H9 (cell line): Measurements from ENCODE around the gene PRAC2. TPM values are rescaled to one million over a fixed set of nuclear protein-coding genes. Genes with fewer than 3 reads are reported as not detected.

Experiments used
- DNase-seq: peaks from one replicate; pipeline ENCODE4 v3.0.0-alpha.2; 2017
- H2AFZ ChIP-seq: one replicate; pipeline ENCODE4 v1.6.1; 2013; ENCODE audit warnings: mild to moderate bottlenecking, low read length, control low read depth, moderate library complexity
- H2AK5ac ChIP-seq: 2 replicates; pipeline ENCODE4 v1.6.1; 2013; ENCODE audit warnings: low read length, control low read depth, mixed read lengths; ENCODE audit not compliant: insufficient read length
- H2BK120ac ChIP-seq: one replicate; pipeline ENCODE4 v1.6.1; 2013; ENCODE audit warnings: low read depth, mild to moderate bottlenecking, low read length, control low read depth, inconsistent platforms; ENCODE audit not compliant: poor library complexity, severe bottlenecking
- H2BK12ac ChIP-seq: 2 replicates; pipeline ENCODE4 v1.6.1; 2013; ENCODE audit warnings: low read length, control low read depth, mixed read lengths, low read depth; ENCODE audit not compliant: insufficient read length
- H2BK15ac ChIP-seq: 2 replicates; pipeline ENCODE4 v1.6.1; 2013; ENCODE audit warnings: low read depth, low read length, control low read depth
- H2BK20ac ChIP-seq: one replicate; pipeline ENCODE4 v1.6.1; 2013; ENCODE audit warnings: low read depth, mild to moderate bottlenecking, low read length, control low read depth, inconsistent platforms; ENCODE audit not compliant: poor library complexity, severe bottlenecking
- H2BK5ac ChIP-seq: 2 replicates; pipeline ENCODE4 v1.6.1; 2013; ENCODE audit warnings: low read length, control low read depth, mixed read lengths; ENCODE audit not compliant: insufficient read length
- H3K14ac ChIP-seq: 2 replicates; pipeline ENCODE4 v1.6.1; 2013; ENCODE audit warnings: low read length, control low read depth; ENCODE audit not compliant: insufficient read depth
- H3K18ac ChIP-seq: 2 replicates; pipeline ENCODE4 v1.6.1; 2013; ENCODE audit warnings: low read depth, mild to moderate bottlenecking, mixed read lengths, low read length, control low read depth; ENCODE audit not compliant: insufficient read length
- H3K23ac ChIP-seq: 2 replicates; pipeline ENCODE4 v1.6.1; 2013; ENCODE audit warnings: low read length, control low read depth, mixed read lengths, low read depth; ENCODE audit not compliant: insufficient read length
- H3K23me2 ChIP-seq: 2 replicates; pipeline ENCODE4 v1.6.1; 2013; ENCODE audit warnings: low read depth, mild to moderate bottlenecking, mixed read lengths, low read length, control low read depth; ENCODE audit not compliant: insufficient read length, poor library complexity, severe bottlenecking
- H3K27ac ChIP-seq: 2 replicates; pipeline ENCODE4 v1.5.1; 2013; ENCODE audit warnings: low read length, control low read depth, mixed read lengths, low read depth; ENCODE audit not compliant: insufficient read length
- H3K27me3 ChIP-seq: 2 replicates; pipeline ENCODE4 v1.6.1; 2013; ENCODE audit warnings: low read length, control low read depth, inconsistent platforms; ENCODE audit not compliant: insufficient read depth
- H3K4ac ChIP-seq: 2 replicates; pipeline ENCODE4 v1.6.1; 2013; ENCODE audit warnings: low read depth, mild to moderate bottlenecking, control low read depth, inconsistent platforms, low read length, moderate library complexity
- H3K4me1 ChIP-seq: 2 replicates; pipeline ENCODE4 v1.6.1; 2013; ENCODE audit warnings: low read length, control low read depth, inconsistent platforms; ENCODE audit not compliant: insufficient read depth
- H3K4me2 ChIP-seq: 2 replicates; pipeline ENCODE4 v1.6.1; 2013; ENCODE audit warnings: low read length, control low read depth, mixed read lengths; ENCODE audit not compliant: insufficient read length, insufficient read depth
- H3K56ac ChIP-seq: 2 replicates; pipeline ENCODE4 v1.6.1; 2013; ENCODE audit warnings: low read depth, mild to moderate bottlenecking, mixed read lengths, low read length, control low read depth; ENCODE audit not compliant: insufficient read length
- H3K79me1 ChIP-seq: 2 replicates; pipeline ENCODE4 v1.6.1; 2013; ENCODE audit warnings: low read depth, mild to moderate bottlenecking, moderate library complexity, low read length, control low read depth, inconsistent platforms; ENCODE audit not compliant: insufficient read depth, poor library complexity, severe bottlenecking
- H3K79me2 ChIP-seq: 2 replicates; pipeline ENCODE4 v1.6.1; 2013; ENCODE audit warnings: low read length, control low read depth, inconsistent platforms; ENCODE audit not compliant: insufficient read depth
- H3K9ac ChIP-seq: 2 replicates; pipeline ENCODE4 v1.6.1; 2013; ENCODE audit warnings: low read length, control low read depth, mixed read lengths; ENCODE audit not compliant: insufficient read length; ENCODE audit errors: extremely low read depth
- H3K9me3 ChIP-seq: one replicate; pipeline ENCODE4 v1.6.1; 2013; ENCODE audit warnings: low read depth, low read length, inconsistent platforms; ENCODE audit not compliant: control insufficient read depth
- H3T11ph ChIP-seq: one replicate; pipeline ENCODE4 v1.6.1; 2013; ENCODE audit warnings: mild to moderate bottlenecking, low read length, control low read depth, inconsistent platforms
- H4K20me1 ChIP-seq: one replicate; pipeline ENCODE4 v1.6.1; 2013; ENCODE audit not compliant: control insufficient read depth, insufficient read length, insufficient read depth
- H4K5ac ChIP-seq: 2 replicates; pipeline ENCODE4 v1.6.1; 2013; ENCODE audit warnings: low read depth, mild to moderate bottlenecking, mixed read lengths, low read length, control low read depth; ENCODE audit not compliant: insufficient read length
- H4K8ac ChIP-seq: replicated peaks from 2 replicates; pipeline ENCODE4 v1.6.1; 2013; ENCODE audit warnings: low read length, control low read depth, mixed read lengths, low read depth; ENCODE audit not compliant: insufficient read length
- H4K91ac ChIP-seq: 2 replicates; pipeline ENCODE4 v1.6.1; 2013; ENCODE audit warnings: low read depth, mild to moderate bottlenecking, moderate library complexity, mixed read lengths, low read length, control low read depth; ENCODE audit not compliant: insufficient read length
- H3K27ac Mint-ChIP-seq, 3 experiments: 2 replicates in 2 of 3; 3 replicates in 1 of 3; pipeline ENCODE4 v1.8.0; 2020 to 2021; ENCODE audit warnings: mixed read lengths in 3 of 3, mild to moderate bottlenecking in 1 of 3, moderate library complexity in 1 of 3
- H3K27me3 Mint-ChIP-seq: 2 replicates; pipeline ENCODE4 v1.8.0; 2021; ENCODE audit warnings: low read depth, mild to moderate bottlenecking, moderate library complexity, mixed read lengths
- H3K36me3 Mint-ChIP-seq, 3 experiments: 2 replicates in 2 of 3; 3 replicates in 1 of 3; pipeline ENCODE4 v1.8.0; 2020 to 2021; ENCODE audit warnings: low read depth in 3 of 3, mixed read lengths in 3 of 3; ENCODE audit not compliant: insufficient read depth in 1 of 3
- H3K4me1 Mint-ChIP-seq, 2 experiments: 2 replicates each; pipeline ENCODE4 v1.8.0; 2020; ENCODE audit warnings: mixed read lengths in 2 of 2
- H3K4me3 Mint-ChIP-seq, 2 experiments: 2 replicates in 1 of 2; 3 replicates in 1 of 2; pipeline ENCODE4 v1.8.0; 2020 to 2021; ENCODE audit warnings: mild to moderate bottlenecking in 2 of 2, mixed read lengths in 2 of 2, moderate library complexity in 1 of 2
- H3K9me3 Mint-ChIP-seq, 2 experiments: 2 replicates in 1 of 2; 3 replicates in 1 of 2; pipeline ENCODE4 v1.8.0; 2020; ENCODE audit warnings: mild to moderate bottlenecking in 2 of 2, mixed read lengths in 2 of 2, moderate library complexity in 1 of 2
- WGBS: extraction: QIAGEN DNeasy Blood & Tissue Kit; methylation state at CpG from one replicate; pipeline ENCODE4 v1.1.7; 2013; ENCODE audit warnings: missing lambda C conversion rate, low lambda C conversion rate, mixed read lengths; ENCODE audit not compliant: insufficient read length; ENCODE audit errors: extremely low coverage; 5-methylcytosine and 5-hydroxymethylcytosine counted together
- total RNA-seq: library from RNA; stranded (reverse); gene quantifications from 2 replicates; pipeline ENCODE4 v1.2.1, GENCODE V29; 2021
- TF ChIP-seq, protein P1 (sequence below): fragments of 200-600 bp; sonication (generic); conservative IDR thresholded peaks from 3 replicates; pipeline ENCODE4 v1.8.0; 2021; ENCODE audit warnings: antibody characterized with exemption, mild to moderate bottlenecking

The PRAC2 gene
- total RNA-seq, 1 experiment from 2014 or later: not detected

DNA sequence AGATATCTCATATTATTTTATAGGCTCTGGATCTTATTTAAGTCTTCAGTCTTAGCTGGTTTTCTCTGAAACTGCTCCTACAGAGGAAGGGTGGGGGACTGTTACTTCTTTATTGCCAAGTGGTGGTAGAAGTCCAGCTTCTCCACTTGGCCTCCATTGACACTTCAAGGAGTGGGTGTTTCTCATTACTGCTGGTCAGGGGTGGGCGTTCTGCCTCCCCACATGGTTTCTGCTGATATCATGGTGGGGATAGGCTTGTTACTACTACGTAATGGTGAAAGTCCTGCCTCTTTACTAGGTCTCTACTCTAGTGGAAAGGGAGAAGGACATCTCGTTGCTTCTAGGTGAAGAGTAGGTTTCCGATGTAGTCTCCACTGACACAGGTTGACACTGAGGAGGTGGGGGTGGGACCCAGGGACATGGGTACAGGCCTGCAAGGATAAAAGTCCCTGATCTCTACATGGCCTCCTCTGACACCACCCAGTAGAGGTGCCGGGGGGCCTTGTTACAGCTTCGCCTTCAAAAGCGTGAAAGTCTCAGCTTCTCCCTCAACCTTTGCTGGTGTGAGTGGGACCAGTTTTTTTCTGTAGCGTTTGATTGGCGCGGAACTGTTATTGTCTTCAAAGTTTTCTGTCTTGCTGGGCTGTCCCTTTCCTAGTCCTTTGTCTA is 21.0 kb upstream of the PRAC2 start:
- Histone ChIP-seq H3K9ac (no peak overlapping the region), H3K27me3 (no peaks in the 10 kb centered on the region; the same call in 1 of the 2 replicates), H3K23me2 (no peaks in the 10 kb centered on the region), H2AK5ac (no peak overlapping the region), H3K79me1 (no peaks in the 10 kb centered on the region), H4K5ac (no peak overlapping the region), H3K4me2 (no peak overlapping the region), H3K4me1 (peaks cover 2% of the 10 kb centered on the region; the same call in 1 of the 2 replicates), H4K91ac (no peak overlapping the region), H3K27ac (no peak overlapping the region), H3K79me2 (no peaks in the 10 kb centered on the region), H3K14ac (no peak overlapping the region), H2BK5ac (no peak overlapping the region), H4K8ac (no peak overlapping the region), H2BK12ac (no peak overlapping the region), H4K20me1 (no peaks in the 10 kb centered on the region), H2BK20ac (no peak overlapping the region), H3K23ac (no peak overlapping the region), H3K56ac (no peak overlapping the region), H3K18ac (no peak overlapping the region), H2BK120ac (no peak overlapping the region), H3K9me3 (no peaks in the 10 kb centered on the region), H3T11ph (no peak overlapping the region), H2AFZ (no peak overlapping the region), H3K4ac (no peak overlapping the region), H2BK15ac (no peak overlapping the region)
- TF ChIP-seq, protein P1, sequence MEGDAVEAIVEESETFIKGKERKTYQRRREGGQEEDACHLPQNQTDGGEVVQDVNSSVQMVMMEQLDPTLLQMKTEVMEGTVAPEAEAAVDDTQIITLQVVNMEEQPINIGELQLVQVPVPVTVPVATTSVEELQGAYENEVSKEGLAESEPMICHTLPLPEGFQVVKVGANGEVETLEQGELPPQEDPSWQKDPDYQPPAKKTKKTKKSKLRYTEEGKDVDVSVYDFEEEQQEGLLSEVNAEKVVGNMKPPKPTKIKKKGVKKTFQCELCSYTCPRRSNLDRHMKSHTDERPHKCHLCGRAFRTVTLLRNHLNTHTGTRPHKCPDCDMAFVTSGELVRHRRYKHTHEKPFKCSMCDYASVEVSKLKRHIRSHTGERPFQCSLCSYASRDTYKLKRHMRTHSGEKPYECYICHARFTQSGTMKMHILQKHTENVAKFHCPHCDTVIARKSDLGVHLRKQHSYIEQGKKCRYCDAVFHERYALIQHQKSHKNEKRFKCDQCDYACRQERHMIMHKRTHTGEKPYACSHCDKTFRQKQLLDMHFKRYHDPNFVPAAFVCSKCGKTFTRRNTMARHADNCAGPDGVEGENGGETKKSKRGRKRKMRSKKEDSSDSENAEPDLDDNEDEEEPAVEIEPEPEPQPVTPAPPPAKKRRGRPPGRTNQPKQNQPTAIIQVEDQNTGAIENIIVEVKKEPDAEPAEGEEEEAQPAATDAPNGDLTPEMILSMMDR: no peak
- Mint-ChIP-seq H3K4me3 (no peak overlapping the region), H3K27me3 (peaks cover 88% of the 10 kb centered on the region), H3K36me3 (no peaks in the 10 kb centered on the region; a peak in 1 of 7 replicates), H3K4me1 (no peaks in the 10 kb centered on the region), H3K27ac (no peak overlapping the region), H3K9me3 (no peaks in the 10 kb centered on the region)
- DNase-seq: no peak
- no CpG with 5 or more reads among the region's 10 CpGs for WGBS
